Activated CD4-positive, alpha-beta T cell treated with anti-CD3 and anti-CD28 coated beads for 36 hours (primary cell): ENCODE data around the gene NPHP4. TPM values are rescaled to one million over a fixed set of nuclear protein-coding genes. Genes with fewer than 3 reads are reported as not detected.

Experiments used
- ATAC-seq: fragments of 200-7000 bp; cut with Tn5 transposase; one replicate; pipeline ENCODE4 v1.10.0; 2021; ENCODE audit warnings: mild to moderate bottlenecking, moderate library complexity
- CTCF ChIA-PET: fragments of 350-600 bp; sonication (Branson Sonifier 250); formaldehyde crosslinking; loops from one replicate; lab custom pipeline; 2021; ENCODE audit warnings: antibody characterized with exemption; lab: Charles Lee
- POLR2A ChIA-PET: fragments of 350-600 bp; sonication (Branson Sonifier 250); formaldehyde crosslinking; loops from one replicate; lab custom pipeline; 2021; ENCODE audit warnings: antibody characterized with exemption, inconsistent platforms; lab: Charles Lee
- DNase-seq: peaks from one replicate; pipeline ENCODE4 v3.0.0-alpha.2; 2020
- H3K27ac Mint-ChIP-seq: one replicate; pipeline ENCODE4 v1.8.0; 2021; ENCODE audit warnings: mixed read lengths
- H3K27me3 Mint-ChIP-seq: one replicate; pipeline ENCODE4 v1.8.0; 2021; ENCODE audit warnings: mixed read lengths
- H3K36me3 Mint-ChIP-seq: one replicate; pipeline ENCODE4 v1.8.0; 2021; ENCODE audit warnings: low read depth, mixed read lengths
- H3K4me1 Mint-ChIP-seq: one replicate; pipeline ENCODE4 v1.8.0; 2021; ENCODE audit warnings: mixed read lengths
- H3K4me3 Mint-ChIP-seq: one replicate; pipeline ENCODE4 v1.8.0; 2021; ENCODE audit warnings: mild to moderate bottlenecking, moderate library complexity, mixed read lengths
- H3K9me3 Mint-ChIP-seq: one replicate; pipeline ENCODE4 v1.8.0; 2021; ENCODE audit warnings: low read depth, mixed read lengths
- intact Hi-C, 2 experiments: fragments of 100-400 bp; cut with DNase I in 1 of 2; cut with micrococcal nuclease in 1 of 2; formaldehyde crosslinking; loops; one replicate each; pipeline versions ENCODE4 v1.14.2 to v1.15.1; 2022 to 2024; cut with DNase I, micrococcal nuclease
- total RNA-seq, 2 experiments: library from RNA; stranded (reverse); gene quantifications; one replicate each; pipeline ENCODE4 v1.2.3, GENCODE V29; 2021

Gene NPHP4
- total RNA-seq, 2 experiments from 2014 or later: 12.9 to 14.1 TPM

DNA sequence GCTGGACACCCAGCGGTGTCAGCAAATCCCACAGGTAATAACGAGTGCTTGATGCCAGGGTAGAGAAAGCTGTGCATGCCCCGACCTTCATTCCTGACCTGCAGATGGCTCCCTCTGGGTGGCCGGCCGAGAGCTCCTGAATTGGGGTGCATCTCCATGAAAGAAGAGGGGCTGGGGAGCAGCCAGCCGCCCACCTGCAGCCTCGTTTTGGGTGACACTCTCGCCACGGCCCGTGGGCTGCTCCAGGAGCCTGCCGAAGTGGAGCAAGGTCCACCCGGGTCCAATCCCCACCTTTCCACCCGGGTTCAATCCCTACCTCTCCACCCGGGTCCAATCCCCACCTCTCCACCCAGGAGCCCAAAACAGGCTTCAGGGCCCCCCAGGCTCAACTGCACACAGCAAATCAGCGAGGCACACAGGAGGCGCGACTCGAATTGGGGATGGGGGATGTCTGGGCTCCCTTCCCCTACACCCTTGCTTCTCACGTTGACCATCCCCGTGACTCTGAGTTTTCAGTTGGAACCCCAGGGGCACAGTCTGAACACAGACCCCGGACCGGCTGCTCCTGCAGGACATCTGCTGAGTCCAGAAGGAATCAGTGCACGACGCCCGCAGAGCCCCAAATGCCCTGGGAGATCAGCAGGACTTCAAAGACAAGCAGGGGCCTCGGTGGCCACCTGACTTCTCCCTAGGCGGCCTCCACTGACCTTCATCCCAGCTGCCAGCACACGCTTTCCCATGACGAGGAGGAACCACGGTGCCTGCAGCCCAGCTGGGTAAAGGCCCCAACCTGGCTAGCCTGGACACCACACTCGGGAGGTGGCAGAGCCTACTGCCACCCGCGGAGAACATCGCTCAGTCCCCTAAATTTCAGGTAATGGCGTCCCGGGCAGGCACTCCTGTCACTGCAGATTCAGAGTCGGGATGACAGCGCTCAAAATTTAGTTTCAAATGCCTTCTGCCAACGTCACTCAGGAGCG lies 159.0 kb downstream of the NPHP4 start:
- ChIA-PET POLR2A (no interaction called here), CTCF (no interaction called here)
- H3K36me3 Mint-ChIP-seq: no peaks in the 10 kb centered on the region
- ATAC-seq (no peak), DNase-seq (no peak)
- H3K4me3 Mint-ChIP-seq: no peak overlapping the region
- peaks cover 6% of the 10 kb centered on the region for H3K4me1 Mint-ChIP-seq
- no peaks in the 10 kb centered on the region for H3K9me3 Mint-ChIP-seq
- H3K27me3 Mint-ChIP-seq: peaks cover 5% of the 10 kb centered on the region
- H3K27ac Mint-ChIP-seq: no peak overlapping the region
- intact Hi-C loops: no loop called here

DNA sequence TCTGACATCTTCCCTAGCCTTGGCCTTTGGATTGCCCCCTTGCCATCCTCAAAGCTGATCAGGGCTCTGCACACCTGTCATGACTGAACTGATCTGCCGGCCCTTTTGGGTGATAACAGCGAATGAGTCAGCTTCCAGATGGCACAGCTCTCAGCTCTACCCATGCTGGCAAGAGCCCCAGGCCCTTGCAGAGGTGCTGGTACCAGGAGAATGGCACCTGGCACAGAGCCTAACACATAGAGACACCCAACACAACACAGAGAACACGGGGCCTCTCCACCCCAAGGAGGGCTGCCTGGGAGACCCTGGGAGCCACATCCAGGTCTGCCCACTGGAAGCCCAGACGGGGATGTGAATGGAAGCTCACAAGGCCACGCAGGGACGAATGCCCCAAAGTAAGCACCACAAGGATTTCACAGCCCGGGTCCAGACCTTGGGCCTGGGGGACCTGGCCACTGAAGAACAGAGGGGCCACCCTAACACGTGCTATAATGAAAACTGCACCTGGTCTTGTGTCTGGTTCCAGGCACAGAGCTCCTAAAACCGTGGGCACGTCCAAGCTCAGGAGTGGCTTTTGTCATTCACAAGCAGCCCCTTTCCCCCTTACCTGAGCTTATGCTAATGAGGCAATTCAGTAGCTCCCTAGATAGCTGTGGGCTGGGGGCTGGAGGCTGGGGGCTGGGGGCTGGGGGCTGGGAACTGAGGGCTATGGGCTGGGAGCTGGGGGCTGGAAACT lies 160.5 kb downstream of the NPHP4 start:
- Mint-ChIP-seq H3K9me3 (no peaks in the 10 kb centered on the region), H3K27me3 (peaks cover 8% of the 10 kb centered on the region), H3K4me3 (no peak overlapping the region), H3K4me1 (peaks cover 3% of the 10 kb centered on the region), H3K27ac (no peak overlapping the region), H3K36me3 (no peaks in the 10 kb centered on the region)
- intact Hi-C loops: no loop called here
- no peak for ATAC-seq
- DNase-seq: no peak
- CTCF ChIA-PET: no interaction called here
- POLR2A ChIA-PET: no interaction called here

DNA sequence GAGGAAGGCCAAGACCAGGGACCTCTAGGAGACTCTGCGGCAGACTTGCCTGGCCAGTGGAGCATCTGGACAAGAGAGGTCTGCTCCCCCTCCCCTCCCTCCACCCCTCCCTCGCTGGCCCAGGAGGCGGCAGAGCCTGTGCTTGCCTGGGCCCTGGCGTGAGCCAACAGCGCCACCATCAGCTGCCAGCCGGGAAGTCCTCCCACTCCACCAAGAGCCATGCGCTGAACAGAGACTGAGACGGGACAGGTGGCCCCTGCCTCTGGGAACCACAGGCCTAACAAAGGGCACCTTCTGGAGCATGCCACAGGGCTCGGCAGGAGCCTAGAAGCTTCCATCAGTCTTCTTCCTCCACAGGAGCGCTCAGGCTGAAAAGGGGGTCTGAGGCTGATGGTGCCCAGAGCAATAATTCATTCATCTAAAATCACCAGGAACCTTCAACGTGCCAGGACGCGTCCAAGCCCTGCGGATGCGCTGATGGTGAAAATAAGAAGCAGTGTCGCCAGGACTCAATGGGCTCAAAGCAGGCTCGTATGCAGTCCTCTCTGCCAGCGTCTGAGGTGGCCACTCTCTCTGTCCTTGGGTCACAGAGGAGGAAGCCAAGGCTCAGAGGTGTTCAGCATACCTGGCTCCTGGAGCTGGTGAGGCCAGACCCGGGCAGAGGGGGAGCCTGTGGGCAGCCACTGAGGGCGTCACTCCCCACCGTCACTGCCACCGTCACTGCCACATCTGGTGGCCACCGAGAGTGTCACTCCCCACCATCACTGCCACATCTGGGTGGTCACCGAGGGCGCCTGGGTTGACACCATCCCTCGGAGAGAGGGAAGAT lies 161.2 kb downstream of the NPHP4 start:
- ATAC-seq: peak; percentile 36
- no peak overlapping the region for H3K4me3 Mint-ChIP-seq
- peak; percentile 38 for DNase-seq
- no peaks in the 10 kb centered on the region for H3K36me3 Mint-ChIP-seq
- peaks cover 8% of the 10 kb centered on the region for H3K27me3 Mint-ChIP-seq
- intact Hi-C loops: no loop called here
- H3K4me1 Mint-ChIP-seq: no peaks in the 10 kb centered on the region
- H3K27ac Mint-ChIP-seq: no peak overlapping the region
- no peaks in the 10 kb centered on the region for H3K9me3 Mint-ChIP-seq
- CTCF ChIA-PET: no interaction called here
- POLR2A ChIA-PET: no interaction called here

DNA sequence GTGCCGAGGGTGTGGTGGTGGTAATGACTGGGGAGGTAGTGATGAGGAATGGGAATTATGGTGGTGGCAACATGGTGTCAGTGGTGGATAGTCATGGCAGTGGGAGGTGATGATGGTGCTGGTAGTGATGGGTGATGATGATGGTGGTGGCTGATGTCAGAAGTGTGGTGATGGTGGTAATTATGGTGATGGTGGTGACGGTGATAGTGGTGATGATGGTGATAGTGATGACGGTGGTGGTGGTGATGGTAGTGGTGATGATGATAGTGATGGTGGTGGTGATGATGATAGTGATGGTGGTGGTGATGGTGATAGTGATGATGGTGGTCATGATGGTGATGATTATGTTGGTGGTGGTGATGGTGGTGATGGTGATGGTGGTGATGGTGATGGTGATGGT lies 162.8 kb downstream of the NPHP4 start:
- Mint-ChIP-seq H3K36me3 (no peaks in the 10 kb centered on the region), H3K4me1 (no peaks in the 10 kb centered on the region), H3K27me3 (peaks cover 6% of the 10 kb centered on the region), H3K9me3 (no peaks in the 10 kb centered on the region), H3K4me3 (no peak overlapping the region), H3K27ac (no peak overlapping the region)
- ATAC-seq (no peak), DNase-seq (no peak)
- POLR2A ChIA-PET: no interaction called here
- intact Hi-C loops: no loop called here
- CTCF ChIA-PET: no interaction called here

DNA sequence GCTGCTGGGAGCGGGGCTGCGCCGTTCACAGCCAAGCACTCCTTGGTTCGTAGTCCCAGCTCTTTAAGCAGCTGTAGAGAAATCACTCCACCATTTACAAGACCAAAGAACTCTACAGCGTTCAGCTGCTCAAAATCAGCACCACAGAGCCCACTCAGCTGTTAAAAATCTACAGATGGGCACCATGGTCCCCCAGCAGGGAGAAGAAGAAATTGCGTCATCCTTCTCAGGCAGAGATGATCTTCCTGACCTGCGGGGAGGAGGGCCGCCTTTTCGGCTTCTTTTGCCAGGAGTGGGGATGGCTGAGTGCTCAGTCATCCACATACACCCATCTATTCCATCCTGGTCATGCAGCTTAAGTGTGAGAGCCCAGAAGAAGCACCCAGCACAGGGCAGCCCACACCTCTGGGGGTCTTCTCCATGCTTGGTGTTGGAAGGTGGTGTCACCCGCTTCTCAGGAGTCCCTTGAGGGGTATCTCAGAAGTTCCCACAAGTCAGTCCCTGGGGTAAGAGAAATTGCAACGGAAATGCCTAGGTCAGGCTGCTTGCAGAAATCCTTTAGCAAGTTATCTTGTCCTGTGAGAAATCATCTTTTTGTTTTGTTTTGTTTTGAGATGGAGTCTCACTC lies 163.8 kb downstream of the NPHP4 start:
- no peak overlapping the region for H3K27ac Mint-ChIP-seq
- intact Hi-C loops: no loop called here
- H3K4me1 Mint-ChIP-seq: no peaks in the 10 kb centered on the region
- DNase-seq (no peak), ATAC-seq (no peak)
- H3K27me3 Mint-ChIP-seq: peaks cover 6% of the 10 kb centered on the region
- H3K4me3 Mint-ChIP-seq: no peak overlapping the region
- H3K9me3 Mint-ChIP-seq: no peaks in the 10 kb centered on the region
- ChIA-PET CTCF (no interaction called here), POLR2A (no interaction called here)
- H3K36me3 Mint-ChIP-seq: no peaks in the 10 kb centered on the region

DNA sequence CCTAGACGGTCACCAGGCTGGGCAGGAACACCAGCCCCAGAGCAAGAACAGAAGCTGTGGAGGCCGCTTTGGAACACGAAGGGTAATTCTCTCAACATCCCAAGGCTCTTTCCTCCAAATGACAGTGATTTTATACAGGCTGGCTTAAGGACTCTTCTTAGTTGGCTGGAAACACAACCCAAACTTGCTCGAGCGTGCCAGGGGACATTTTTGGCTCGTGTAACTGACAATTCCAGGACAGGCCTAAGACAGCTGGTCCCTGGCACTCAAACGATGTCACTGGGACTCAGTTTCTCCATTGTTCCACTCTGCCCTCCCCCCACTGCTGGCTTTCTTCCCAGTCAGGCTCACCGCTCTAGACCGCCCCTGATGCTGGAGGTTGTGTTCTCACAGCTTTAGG lies 164.7 kb downstream of the NPHP4 start:
- intact Hi-C loops: no loop called here
- H3K4me1 Mint-ChIP-seq: no peaks in the 10 kb centered on the region
- no peaks in the 10 kb centered on the region for H3K9me3 Mint-ChIP-seq
- no peaks in the 10 kb centered on the region for H3K36me3 Mint-ChIP-seq
- CTCF ChIA-PET: no interaction called here
- DNase-seq (no peak), ATAC-seq (no peak)
- peaks cover 6% of the 10 kb centered on the region for H3K27me3 Mint-ChIP-seq
- H3K4me3 Mint-ChIP-seq: no peak overlapping the region
- POLR2A ChIA-PET: interaction anchor here (0.6 kb wide), 1 partner anchor 561 kb away, joined by 3 read pairs; no protein-coding TSS in a partner anchor
- no peak overlapping the region for H3K27ac Mint-ChIP-seq

DNA sequence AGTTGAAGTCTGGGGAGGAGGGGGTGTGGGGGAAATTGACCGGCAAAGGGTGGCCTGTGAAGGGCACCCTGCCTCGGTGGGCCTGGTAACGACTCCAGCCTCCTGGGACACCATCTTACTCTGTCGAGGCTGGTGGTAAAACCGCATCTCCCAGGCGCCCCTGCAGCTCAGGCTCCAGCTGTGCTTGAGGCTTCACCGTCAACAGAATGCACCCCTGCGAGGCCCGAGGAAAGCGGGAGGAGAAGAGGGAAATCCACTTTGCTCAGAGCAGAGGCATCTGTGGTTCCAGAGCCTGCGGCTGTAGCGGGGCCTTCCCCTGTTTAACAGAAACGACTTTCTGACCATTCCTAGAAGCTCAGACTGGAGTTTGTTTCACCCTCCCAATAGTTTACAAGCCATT lies 165.6 kb downstream of the NPHP4 start:
- ChIA-PET POLR2A (no interaction called here), CTCF (interaction anchor here (0.5 kb wide), 1 partner anchor 63 kb away, joined by 3 read pairs; no protein-coding TSS in a partner anchor)
- Mint-ChIP-seq H3K4me3 (no peak overlapping the region), H3K36me3 (no peaks in the 10 kb centered on the region), H3K9me3 (no peaks in the 10 kb centered on the region), H3K4me1 (no peaks in the 10 kb centered on the region), H3K27me3 (peaks cover 5% of the 10 kb centered on the region), H3K27ac (no peak overlapping the region)
- no peak for DNase-seq
- intact Hi-C loops: no loop called here
- no peak for ATAC-seq

DNA sequence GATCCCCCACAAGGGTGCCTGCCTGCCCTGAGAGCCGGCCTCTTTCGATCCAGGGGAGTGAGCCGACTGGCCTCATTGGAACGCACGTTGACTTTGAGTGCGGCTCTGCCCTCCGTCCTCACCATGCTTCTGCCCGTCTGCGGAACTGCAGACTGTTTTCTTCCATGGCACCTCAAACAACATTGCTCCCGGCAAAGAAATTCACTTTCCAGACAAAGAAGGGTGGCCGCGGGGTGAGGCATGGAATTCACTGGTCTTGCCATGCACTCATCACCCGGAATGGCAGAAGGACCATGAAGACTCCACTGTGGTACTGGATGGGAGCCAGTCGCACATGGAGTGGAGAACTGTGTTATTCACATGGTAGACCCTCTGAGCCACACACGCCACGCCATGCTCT lies 169.5 kb downstream of the NPHP4 start:
- CTCF ChIA-PET: no interaction called here

DNA sequence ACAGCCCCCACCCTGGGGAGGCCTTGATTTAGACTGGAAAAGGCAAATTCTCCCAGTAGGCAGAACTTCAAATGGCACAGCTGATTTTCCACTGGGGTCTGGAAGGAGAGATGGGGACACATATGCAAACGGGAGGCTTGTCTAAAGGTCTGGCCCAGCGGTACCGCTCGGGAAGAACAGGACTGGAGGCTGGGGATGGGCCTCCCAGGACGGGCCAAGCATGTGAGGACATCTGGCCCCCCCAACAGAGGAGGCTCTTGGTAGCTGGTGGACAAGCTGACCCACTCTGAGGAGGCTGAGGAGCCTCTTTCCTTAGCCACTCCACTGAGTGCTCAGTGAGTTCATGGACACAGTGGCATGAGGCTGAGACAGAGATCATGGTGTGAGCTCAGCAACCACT lies 170.0 kb downstream of the NPHP4 start:
- ChIA-PET CTCF (no interaction called here), POLR2A (no interaction called here)
- no peak overlapping the region for H3K27ac Mint-ChIP-seq
- H3K36me3 Mint-ChIP-seq: no peaks in the 10 kb centered on the region
- intact Hi-C loops: no loop called here
- H3K4me3 Mint-ChIP-seq: no peak overlapping the region
- H3K4me1 Mint-ChIP-seq: no peaks in the 10 kb centered on the region
- no peak for DNase-seq
- peaks cover 4% of the 10 kb centered on the region for H3K27me3 Mint-ChIP-seq
- no peaks in the 10 kb centered on the region for H3K9me3 Mint-ChIP-seq
- ATAC-seq: no peak

More for the DNA sequence above, 169.5 kb downstream of the NPHP4 start:
- ATAC-seq (no peak), DNase-seq (no peak)
- intact Hi-C loops: no loop called here
- Mint-ChIP-seq H3K9me3 (no peaks in the 10 kb centered on the region), H3K36me3 (no peaks in the 10 kb centered on the region), H3K27me3 (peaks cover 4% of the 10 kb centered on the region), H3K4me1 (no peaks in the 10 kb centered on the region), H3K4me3 (no peak overlapping the region), H3K27ac (no peak overlapping the region)
- POLR2A ChIA-PET: no interaction called here

DNA sequence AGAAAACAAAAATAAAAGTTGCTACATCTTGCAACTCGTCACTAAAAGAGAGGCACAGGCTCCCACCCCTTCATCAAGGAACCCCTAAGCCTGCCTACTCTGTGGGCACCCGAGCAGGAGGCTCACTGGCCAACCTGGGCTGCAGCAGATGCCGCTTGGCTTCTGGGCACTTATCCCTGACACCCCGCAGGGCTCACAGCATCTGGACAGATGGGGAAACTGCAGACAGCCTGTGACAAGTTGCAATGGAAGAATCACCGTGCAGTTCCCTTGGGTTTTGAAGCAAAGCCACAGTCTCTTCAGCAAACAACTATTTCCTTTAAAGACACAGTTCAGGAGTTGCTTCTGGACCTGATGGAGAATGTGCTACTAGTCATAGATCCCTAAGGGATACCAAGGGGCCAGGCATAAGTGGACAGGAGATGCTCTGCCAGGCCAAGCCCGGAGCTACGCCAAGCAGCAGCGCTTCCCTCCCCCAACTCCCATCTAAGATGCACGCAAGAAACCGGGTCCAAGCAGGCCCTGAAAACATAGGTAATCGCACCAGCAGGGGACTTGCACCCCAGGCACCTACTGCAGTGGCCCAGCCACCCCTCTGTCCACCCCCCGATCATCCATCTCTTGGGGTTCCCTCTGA lies 170.6 kb downstream of the NPHP4 start:
- H3K4me3 Mint-ChIP-seq: no peak overlapping the region
- H3K36me3 Mint-ChIP-seq: no peaks in the 10 kb centered on the region
- DNase-seq (no peak), ATAC-seq (no peak)
- CTCF ChIA-PET: no interaction called here
- H3K4me1 Mint-ChIP-seq: no peaks in the 10 kb centered on the region
- peaks cover 7% of the 10 kb centered on the region for H3K27me3 Mint-ChIP-seq
- H3K9me3 Mint-ChIP-seq: no peaks in the 10 kb centered on the region
- H3K27ac Mint-ChIP-seq: no peak overlapping the region
- intact Hi-C loops: no loop called here
- POLR2A ChIA-PET: no interaction called here

DNA sequence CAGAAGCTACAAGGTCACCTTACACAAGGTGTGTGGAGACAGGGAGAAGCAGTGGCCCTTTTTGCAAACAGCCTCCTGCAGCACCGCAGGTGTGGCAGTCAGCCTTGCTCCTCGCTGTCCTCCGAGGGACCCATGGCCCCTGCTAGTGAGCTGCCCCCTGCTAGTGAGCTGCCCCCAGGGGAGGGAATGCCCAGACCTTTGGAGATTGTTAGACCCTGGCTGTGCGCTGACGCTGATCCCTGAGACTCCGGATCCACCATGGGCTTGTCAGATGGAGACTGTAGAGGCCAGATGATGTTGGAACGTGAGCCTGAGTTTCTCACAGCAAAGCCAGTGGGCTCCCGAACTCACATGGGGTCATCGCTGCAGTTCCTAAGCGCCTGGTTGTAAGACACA lies 172.2 kb downstream of the NPHP4 start:
- H3K27ac Mint-ChIP-seq: no peak overlapping the region
- H3K36me3 Mint-ChIP-seq: no peaks in the 10 kb centered on the region
- no peak for DNase-seq
- no peak for ATAC-seq
- H3K4me1 Mint-ChIP-seq: no peaks in the 10 kb centered on the region
- intact Hi-C loops: no loop called here
- CTCF ChIA-PET: no interaction called here
- H3K4me3 Mint-ChIP-seq: no peak overlapping the region
- H3K9me3 Mint-ChIP-seq: no peaks in the 10 kb centered on the region
- peaks cover 12% of the 10 kb centered on the region for H3K27me3 Mint-ChIP-seq
- POLR2A ChIA-PET: no interaction called here
